GM10847 (cell line): Measurements from ENCODE around the gene MRPL24.
A peak's percentile ranks its signal among the peaks of the same experiment; 100 is the strongest.

Source experiments
- POLR2A ChIP-seq: IDR thresholded peaks from 2 replicates; pipeline ENCODE4 v1.6.1; 2011; ENCODE audit not compliant: insufficient read length; ENCODE audit errors: extremely low read depth

Gene MRPL24

DNA sequence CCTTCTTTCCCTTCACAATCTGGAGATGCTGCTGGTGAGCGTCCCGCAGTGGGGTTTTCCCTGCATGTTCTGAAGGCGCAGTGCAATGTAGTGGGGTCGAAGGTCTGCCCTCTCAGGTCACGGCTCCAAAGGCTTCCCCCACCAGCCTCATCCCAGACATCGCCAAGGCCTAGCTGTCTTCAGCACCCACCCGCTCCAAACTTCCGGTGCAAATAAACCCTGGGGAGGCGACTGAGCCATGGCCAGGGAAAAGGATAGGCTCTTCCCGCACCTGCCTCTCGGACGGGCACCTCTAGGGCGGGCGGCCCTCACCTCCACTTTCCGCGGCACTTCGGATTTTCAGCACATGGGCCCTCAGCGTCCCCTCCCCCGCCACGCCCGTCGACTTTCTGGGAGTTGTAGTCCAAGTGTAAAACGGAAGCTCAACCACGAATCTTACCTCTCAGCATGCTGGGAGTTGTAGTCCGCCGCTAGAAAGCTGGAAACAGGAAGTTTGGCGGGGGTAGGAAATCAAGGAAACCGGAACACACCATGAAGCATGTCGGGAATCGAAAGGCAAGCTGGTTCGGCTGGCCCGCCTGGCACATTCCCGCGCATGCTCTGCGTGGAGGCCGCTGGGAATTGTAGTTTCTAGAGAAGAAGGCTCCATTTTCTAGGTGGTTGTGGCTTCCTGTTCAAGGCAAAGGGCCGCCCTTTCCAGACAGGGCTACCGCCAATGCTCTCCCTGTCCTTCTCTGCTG is at the start of gene MRPL24:
Gene MRPL24, minus strand, starts transcription at position 348 of the 740 bp plus-strand sequence. CDS start 2,384 bp downstream, outside the sequence.
- TF ChIP-seq POLR2A, result peak; percentile 63

- TF ChIP-seq POLR2A, result no peak
These were observed 48.9 kb upstream of the MRPL24 start for GRCh38 chr1:156789621-156790318.

DNA sequence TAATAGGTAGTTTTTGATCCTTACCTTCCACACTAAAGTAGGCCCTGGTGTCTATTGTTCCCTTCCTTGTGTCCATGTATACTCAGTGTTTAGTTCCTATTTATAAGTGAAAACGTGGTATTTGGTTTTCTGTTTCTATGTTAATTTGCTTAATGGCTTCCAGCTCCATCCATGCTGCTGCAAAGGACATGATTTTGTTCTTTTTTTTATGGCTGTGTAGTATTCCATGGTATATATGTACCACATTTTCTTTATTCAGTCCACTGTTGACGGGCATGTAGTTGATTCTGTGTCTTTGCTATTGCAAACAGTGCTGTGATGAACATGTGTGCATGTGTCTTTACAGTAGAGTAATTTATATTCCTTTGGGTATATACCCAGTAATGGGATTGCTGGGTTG is 47.2 kb upstream of the MRPL24 start:
- TF ChIP-seq POLR2A, result no peak

DNA sequence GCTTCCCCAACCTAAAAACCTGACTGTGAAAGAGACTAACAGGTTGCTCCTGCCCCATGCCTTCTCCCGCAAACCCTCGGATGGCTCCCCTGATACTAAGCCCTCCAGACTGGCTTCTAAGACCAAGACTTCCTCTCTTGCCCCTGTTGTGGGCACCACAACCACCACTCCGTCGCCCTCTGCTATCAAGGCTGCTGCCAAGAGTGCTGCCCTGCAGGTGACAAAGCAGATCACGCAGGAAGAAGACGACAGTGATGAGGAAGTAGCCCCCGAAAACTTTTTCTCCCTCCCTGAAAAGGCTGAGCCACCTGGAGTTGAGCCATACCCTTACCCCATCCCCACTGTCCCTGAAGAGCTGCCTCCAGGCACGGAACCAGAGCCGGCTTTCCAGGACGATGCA is 45.8 kb upstream of the MRPL24 start:
- no peak for TF ChIP-seq POLR2A

- no peak for TF ChIP-seq POLR2A
These were observed 44.6 kb upstream of the MRPL24 start for GRCh38 chr1:156785458-156785857.

GRCh38 chr1:156781585-156782186 is 40.8 kb upstream of the MRPL24 start:
- no peak for TF ChIP-seq POLR2A

DNA sequence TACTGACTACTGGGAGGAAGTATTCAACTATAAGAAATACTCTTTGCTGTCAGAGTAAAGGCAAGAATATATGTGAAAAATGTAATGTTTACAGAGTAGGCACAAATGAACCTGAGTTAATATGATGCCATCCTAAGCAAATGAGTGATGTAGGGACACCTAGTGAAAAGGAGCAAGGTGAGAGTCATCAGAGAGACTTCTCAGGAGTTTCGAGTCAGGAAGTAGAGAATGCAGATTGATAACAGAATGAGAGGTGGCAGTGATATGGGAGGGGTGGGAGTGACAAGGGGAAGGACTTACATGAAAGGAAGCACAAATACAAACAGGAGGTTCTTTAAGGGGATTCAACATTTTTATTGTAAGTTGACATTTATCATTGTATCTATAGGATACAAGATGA is 36.7 kb upstream of the MRPL24 start:
- no peak for TF ChIP-seq POLR2A

GRCh38 chr1:156776942-156777341 is 36.1 kb upstream of the MRPL24 start:
- TF ChIP-seq POLR2A, result no peak

- no peak for TF ChIP-seq POLR2A
These were observed 34.9 kb upstream of the MRPL24 start for GRCh38 chr1:156775799-156776198.

DNA sequence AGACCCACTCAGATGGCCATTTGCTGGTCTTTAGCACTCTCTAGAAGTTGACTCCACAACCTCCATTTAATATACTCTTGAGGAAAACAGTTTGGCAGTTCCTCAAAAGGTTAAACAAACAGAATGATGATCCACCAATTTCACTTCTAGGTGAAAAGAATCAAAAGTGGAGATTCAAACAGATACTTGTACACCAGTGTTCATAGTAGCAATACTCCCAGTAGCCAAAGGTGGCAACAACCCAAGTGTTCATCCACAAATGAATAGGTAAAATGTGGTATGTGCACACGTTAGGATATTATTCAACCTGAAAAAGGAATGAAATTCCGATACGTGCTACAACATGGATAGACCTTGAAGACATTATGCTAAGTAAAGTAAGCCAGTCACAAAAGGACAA is 32.7 kb upstream of the MRPL24 start:
- TF ChIP-seq POLR2A, result no peak

- no peak for TF ChIP-seq POLR2A
These were observed 32.0 kb upstream of the MRPL24 start for GRCh38 chr1:156772728-156773497.

DNA sequence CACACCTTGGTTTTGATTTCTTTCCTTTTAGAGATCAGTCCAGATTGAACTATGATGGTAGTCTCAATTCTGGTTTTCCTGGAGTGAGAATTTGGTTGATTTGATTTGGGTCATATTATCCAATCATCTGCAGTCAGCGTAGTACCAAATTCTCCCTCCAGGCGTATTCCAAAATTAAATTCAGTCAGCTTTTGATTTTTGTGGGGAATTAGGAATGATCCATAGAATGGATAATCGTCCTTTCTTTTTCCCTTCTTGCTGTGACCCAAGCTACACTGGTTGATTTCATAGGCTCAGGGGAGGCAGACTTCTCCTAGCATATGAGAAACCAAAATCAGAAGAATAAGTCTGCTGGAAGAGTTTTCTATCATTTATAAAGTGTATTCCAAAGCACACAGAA is 31.3 kb upstream of the MRPL24 start:
- TF ChIP-seq POLR2A, result no peak

- no peak for TF ChIP-seq POLR2A
These were observed 27.9 kb upstream of the MRPL24 start for GRCh38 chr1:156768610-156769295.

GRCh38 chr1:156767879-156768604 is 27.2 kb upstream of the MRPL24 start:
- TF ChIP-seq POLR2A, result no peak
